ENCODE measurements around the gene GJB1.
"Not testable (repeated sequence)": the region's sequence is repeated elsewhere in the genome, so short reads cannot be mapped to it uniquely, and the experiment has no call there.

Gene GJB1

GRCh38 chrX:71256856-71257255 is 33.8 kb downstream of the GJB1 start:
- DNase-seq: no peak

- DNase-seq: not testable (repeated sequence)
These were observed 45.6 kb downstream of the GJB1 start for GRCh38 chrX:71268624-71269023.

DNA sequence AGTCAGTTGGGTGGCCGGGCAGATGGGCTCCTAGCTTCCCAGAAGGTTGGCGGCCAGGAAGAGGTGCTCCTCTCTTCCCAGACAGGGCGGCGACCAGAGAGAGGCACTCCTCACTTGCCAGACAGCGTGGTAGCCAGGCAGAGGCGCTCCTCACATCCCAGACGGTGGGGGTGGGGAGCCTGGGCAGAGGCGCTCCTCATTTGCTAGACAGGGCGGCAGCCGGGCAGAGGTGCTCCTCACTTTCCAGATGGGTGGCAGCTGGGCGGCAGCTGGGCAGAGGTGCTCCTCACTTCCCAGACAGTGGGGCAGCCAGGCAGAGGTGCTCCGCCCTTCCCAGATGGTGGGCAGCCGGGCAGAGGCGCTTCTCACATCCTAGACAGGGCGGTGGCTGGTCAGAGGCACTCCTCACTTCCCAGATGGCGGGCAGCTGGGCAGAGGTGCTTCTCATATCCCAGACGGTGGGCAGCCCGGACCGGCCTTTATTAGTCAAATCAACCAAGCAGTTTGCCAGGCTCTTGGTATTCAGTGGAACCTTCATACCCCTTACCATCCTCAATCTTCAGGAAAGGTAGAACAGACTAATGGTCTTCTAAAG is 46.9 kb downstream of the GJB1 start:
- DNase-seq: no peak

DNA sequence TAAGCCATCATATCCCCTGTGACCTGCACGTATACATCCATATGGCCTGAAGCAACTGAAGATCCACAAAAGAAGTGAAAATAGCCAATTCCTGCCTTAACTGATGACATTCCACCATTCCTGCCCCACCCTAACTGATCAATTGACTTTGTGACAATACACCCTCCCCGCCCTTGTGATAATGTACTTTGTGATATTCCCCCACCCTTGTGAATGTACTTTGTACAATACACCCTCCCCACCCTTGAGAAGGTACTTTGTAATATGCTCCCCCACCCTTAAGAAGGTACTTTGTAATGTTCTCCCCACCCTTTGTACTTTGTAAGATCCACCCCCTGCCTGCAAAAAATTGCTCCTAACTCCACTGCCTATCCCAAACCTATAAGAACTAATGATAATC is 49.3 kb downstream of the GJB1 start:
- not testable (repeated sequence) for DNase-seq
